Measurements from ENCODE around the gene RPS21.

- no peak for TF ChIP-seq CTCF (IDR thresholded peaks at IDR 0.05; ENCODE audit: insufficient read depth, low read length, poor library complexity, severe bottlenecking)
- no peak for TF ChIP-seq EZH2phosphoT487 (conservative IDR thresholded peaks at IDR 0.05; ENCODE audit: low read length)
Measured at GRCh38 chr20:62409086-62409853, 22.4 kb downstream of the RPS21 start.
